Measurements from ENCODE around the gene FAM124A. TPM values are rescaled to one million over a fixed set of nuclear protein-coding genes. Genes with fewer than 3 reads are reported as not detected.

The FAM124A gene
- total and polyA plus RNA-seq, 2 donors (not counting 3 experiments of a cell fraction or from before 2014, with no cell fraction given), result 3.8 to 9.9 TPM

- FAIRE-seq, result no peak
- no peaks in the 10 kb centered on the region for H4K20me1 ChIP-seq (replicated peaks; ENCODE audit: control insufficient read depth, extremely low read depth, insufficient read depth, low read length)
- CTCF ChIA-PET, result interaction anchor here (1.5 kb wide), 1 partner anchor 19 kb away, joined by 3 read pairs; no protein-coding TSS in a partner anchor
Measured at GRCh38 chr13:51305271-51305967, 83.2 kb downstream of the FAM124A start.

DNA sequence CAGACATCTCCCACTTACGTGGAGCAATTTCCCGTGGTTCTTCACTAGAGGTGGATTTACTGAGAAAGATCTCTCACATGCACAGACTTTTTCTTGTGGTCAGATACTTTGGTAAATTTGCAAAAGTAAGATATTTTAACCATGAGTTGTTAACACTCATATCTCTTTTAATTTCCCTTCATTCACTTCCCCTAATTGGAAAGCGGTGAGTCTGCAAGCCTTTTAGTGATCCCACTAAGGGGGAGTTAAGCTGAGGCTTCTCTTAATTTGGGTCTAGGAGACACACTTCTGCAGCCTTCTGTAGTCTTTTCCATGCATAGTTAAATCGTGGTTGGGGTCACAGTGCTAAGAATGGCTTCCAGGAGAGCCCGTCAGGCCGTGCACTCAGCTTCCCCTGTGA lies 86.6 kb downstream of the FAM124A start:
- no peak overlapping the region for H3K4me3 ChIP-seq (replicated peaks in 1 of 3; ENCODE audit: insufficient read depth in 1 of 3, low read depth in 1 of 3, low read length in 3 of 3)
- H3K9me1 ChIP-seq (replicated peaks; ENCODE audit: control insufficient read depth, extremely low read depth, insufficient read depth, low read length), result no peaks in the 10 kb centered on the region
- intact Hi-C loops (cut with micrococcal nuclease), result no loop called here
- H3K27ac ChIP-seq (ENCODE audit: insufficient read depth, low read depth, low read length), result no peak overlapping the region
- H3K36me3 ChIP-seq (ENCODE audit: control insufficient read depth in 2 of 2, extremely low read depth in 1 of 2, insufficient read depth in 2 of 2, low read length in 2 of 2), result no peaks in the 10 kb centered on the region
- no peaks in the 10 kb centered on the region for H3K9me3 ChIP-seq (replicated peaks; ENCODE audit: control insufficient read depth, insufficient read depth, low read length)
- dilution Hi-C loops (cut with MboI; ENCODE audit: extremely low pct_ligation_motif_present, low sequenced_read_pairs), result no loop called here
- POLR2A ChIA-PET, result no interaction called here
- DNase-seq (ENCODE audit: low read depth, low spot score), result no peak
- H3K4me2 ChIP-seq (ENCODE audit: insufficient read depth, low read length), result no peak overlapping the region
- no peak for TF ChIP-seq FOS (IDR thresholded peaks at IDR 0.05; ENCODE audit: borderline replicate concordance, insufficient read depth, low read length)
- no peak for TF ChIP-seq POLR2AphosphoS5 (IDR thresholded peaks at IDR 0.05; ENCODE audit: insufficient read depth, low read depth, low read length)
- no peak for TF ChIP-seq CTCF (IDR thresholded peaks at IDR 0.05; ENCODE audit: extremely low read depth in 1 of 2, insufficient read depth in 1 of 2, low read depth in 1 of 2, low read length in 2 of 2)
- no peak for TF ChIP-seq MYC (IDR thresholded peaks at IDR 0.05; ENCODE audit: low read depth, low read length)
- TF ChIP-seq JUN (IDR thresholded peaks at IDR 0.05; ENCODE audit: borderline replicate concordance, insufficient read depth, insufficient read length, low read depth), result no peak
- TF ChIP-seq GATA2 (IDR thresholded peaks at IDR 0.05; ENCODE audit: insufficient read depth, insufficient read length, low read depth, low read length), result no peak
- TF ChIP-seq MAX (IDR thresholded peaks at IDR 0.05; ENCODE audit: insufficient read depth, insufficient read length), result no peak
- TF ChIP-seq EZH2 (IDR thresholded peaks at IDR 0.05; ENCODE audit: borderline replicate concordance, low read depth, low read length, severe bottlenecking), result no peak
- no peak for TF ChIP-seq POLR2A (IDR thresholded peaks at IDR 0.05; ENCODE audit: low read depth, low read length)
- no peak for FAIRE-seq
- no peaks in the 10 kb centered on the region for H4K20me1 ChIP-seq (replicated peaks; ENCODE audit: control insufficient read depth, extremely low read depth, insufficient read depth, low read length)
- no peaks in the 10 kb centered on the region for H3K27me3 ChIP-seq (ENCODE audit: control insufficient read depth in 2 of 2, insufficient read depth in 2 of 2, low read length in 2 of 2)
- H3K79me2 ChIP-seq (ENCODE audit: control insufficient read depth, insufficient read depth, low read length), result no peaks in the 10 kb centered on the region
- no peak overlapping the region for H2AFZ ChIP-seq (ENCODE audit: low read depth, low read length)
- H3K4me1 ChIP-seq (ENCODE audit: control insufficient read depth, extremely low read depth, insufficient read depth, low read length), result peaks cover 4% of the 10 kb centered on the region
- no peak overlapping the region for H3K9ac ChIP-seq (replicated peaks; ENCODE audit: extremely low read depth, insufficient read depth, low read length)
- CTCF ChIA-PET, result interaction anchor here (1.2 to 1.4 kb wide), 2 partner anchors 11 to 183 kb away, joined by 3 to 5 read pairs; no protein-coding TSS in a partner anchor
- BruUV-seq (replicated peaks), result no TSS peak

More at GRCh38 chr13:51305271-51305967, 83.2 kb downstream of the FAM124A start:
- H3K4me3 ChIP-seq (replicated peaks in 1 of 3; ENCODE audit: insufficient read depth in 1 of 3, low read depth in 1 of 3, low read length in 3 of 3), result no peak overlapping the region
- H3K9me1 ChIP-seq (replicated peaks; ENCODE audit: control insufficient read depth, extremely low read depth, insufficient read depth, low read length), result no peaks in the 10 kb centered on the region
- H3K36me3 ChIP-seq (ENCODE audit: control insufficient read depth in 2 of 2, extremely low read depth in 1 of 2, insufficient read depth in 2 of 2, low read length in 2 of 2), result no peaks in the 10 kb centered on the region
- POLR2A ChIA-PET, result no interaction called here
- dilution Hi-C loops (cut with MboI; ENCODE audit: extremely low pct_ligation_motif_present, low sequenced_read_pairs), result no loop called here
- no peak overlapping the region for H3K27ac ChIP-seq (ENCODE audit: insufficient read depth, low read depth, low read length)
- H3K79me2 ChIP-seq (ENCODE audit: control insufficient read depth, insufficient read depth, low read length), result no peaks in the 10 kb centered on the region
- peaks cover 0 to 1% of the 10 kb centered on the region in 2 experiments for H3K27me3 ChIP-seq (ENCODE audit: control insufficient read depth in 2 of 2, insufficient read depth in 2 of 2, low read length in 2 of 2)
- no peak for TF ChIP-seq MYC (IDR thresholded peaks at IDR 0.05; ENCODE audit: low read depth, low read length)
- H3K4me2 ChIP-seq (ENCODE audit: insufficient read depth, low read length), result no peak overlapping the region
- no peak overlapping the region for H3K9ac ChIP-seq (replicated peaks; ENCODE audit: extremely low read depth, insufficient read depth, low read length)
- H3K9me3 ChIP-seq (replicated peaks; ENCODE audit: control insufficient read depth, insufficient read depth, low read length), result no peaks in the 10 kb centered on the region
- peak; percentile 70 for DNase-seq (ENCODE audit: low read depth, low spot score)
- intact Hi-C loops (cut with micrococcal nuclease), result no loop called here
- no TSS peak for BruUV-seq (replicated peaks)
- H2AFZ ChIP-seq (ENCODE audit: low read depth, low read length), result peak overlapping the region; percentile 36
- H3K4me1 ChIP-seq (ENCODE audit: control insufficient read depth, extremely low read depth, insufficient read depth, low read length), result peaks cover 4% of the 10 kb centered on the region

Measured in endothelial cell of umbilical vein (primary cell).